ENCODE results near the gene PEX11G. TPM values are rescaled to one million over a fixed set of nuclear protein-coding genes. Genes with fewer than 3 reads are reported as not detected.
A peak's percentile ranks its signal among the peaks of the same experiment; 100 is the strongest.

PEX11G gene
- total and polyA plus RNA-seq, 9 of the 15 experiments (the other 6 are each of a cell fraction or from before 2014, with no cell fraction given), result 0.07 to 3.2 (median 0.70) TPM; not detected in 1

DNA sequence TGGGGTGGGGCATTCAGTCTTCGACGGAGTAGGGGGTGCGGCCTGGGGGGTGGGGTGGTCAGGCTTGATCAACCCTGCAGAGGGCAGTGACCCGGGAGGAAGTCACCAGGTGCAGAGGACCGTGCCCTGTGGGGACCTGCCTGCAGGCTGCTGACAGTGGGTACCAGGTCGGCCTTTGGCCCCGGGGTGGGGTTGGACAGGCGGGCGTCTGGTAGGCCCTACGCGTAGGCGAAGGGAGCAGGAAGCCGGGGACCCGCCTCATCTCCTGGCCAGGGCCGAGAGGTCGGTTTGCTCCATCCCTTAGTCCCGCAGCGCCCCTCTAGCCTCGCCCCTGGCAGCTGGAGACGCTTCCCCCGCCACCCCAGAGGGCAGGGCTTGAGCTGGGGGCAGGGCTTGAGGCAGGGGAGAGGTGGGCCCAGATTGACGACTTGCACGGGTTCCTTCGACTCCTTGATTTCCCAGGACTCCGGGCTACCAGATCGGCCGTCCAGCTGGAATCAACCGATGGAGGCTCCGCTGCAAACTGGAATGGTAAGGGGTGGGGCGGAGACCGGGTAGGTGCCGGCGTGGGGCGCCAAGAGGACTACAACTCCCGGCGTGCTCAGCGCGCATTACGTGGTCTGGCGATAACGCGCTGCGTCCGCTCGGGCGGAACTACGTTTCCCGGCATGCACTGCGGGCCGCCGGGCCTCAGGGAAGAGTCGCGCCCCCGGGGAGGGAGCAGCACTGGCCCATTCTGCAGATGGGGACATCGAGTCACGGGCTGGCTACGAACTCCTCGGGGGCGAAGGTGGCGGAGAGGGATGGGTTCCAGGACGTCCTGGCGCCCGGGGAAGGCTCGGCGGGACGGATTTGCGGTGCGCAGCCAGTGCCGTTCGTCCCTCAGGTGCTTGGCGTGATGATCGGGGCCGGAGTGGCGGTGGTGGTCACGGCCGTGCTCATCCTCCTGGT, 46.5 kb upstream of the PEX11G start, which contains the start of gene PNPLA6 (continued):
- TF ChIP-seq, protein P1, sequence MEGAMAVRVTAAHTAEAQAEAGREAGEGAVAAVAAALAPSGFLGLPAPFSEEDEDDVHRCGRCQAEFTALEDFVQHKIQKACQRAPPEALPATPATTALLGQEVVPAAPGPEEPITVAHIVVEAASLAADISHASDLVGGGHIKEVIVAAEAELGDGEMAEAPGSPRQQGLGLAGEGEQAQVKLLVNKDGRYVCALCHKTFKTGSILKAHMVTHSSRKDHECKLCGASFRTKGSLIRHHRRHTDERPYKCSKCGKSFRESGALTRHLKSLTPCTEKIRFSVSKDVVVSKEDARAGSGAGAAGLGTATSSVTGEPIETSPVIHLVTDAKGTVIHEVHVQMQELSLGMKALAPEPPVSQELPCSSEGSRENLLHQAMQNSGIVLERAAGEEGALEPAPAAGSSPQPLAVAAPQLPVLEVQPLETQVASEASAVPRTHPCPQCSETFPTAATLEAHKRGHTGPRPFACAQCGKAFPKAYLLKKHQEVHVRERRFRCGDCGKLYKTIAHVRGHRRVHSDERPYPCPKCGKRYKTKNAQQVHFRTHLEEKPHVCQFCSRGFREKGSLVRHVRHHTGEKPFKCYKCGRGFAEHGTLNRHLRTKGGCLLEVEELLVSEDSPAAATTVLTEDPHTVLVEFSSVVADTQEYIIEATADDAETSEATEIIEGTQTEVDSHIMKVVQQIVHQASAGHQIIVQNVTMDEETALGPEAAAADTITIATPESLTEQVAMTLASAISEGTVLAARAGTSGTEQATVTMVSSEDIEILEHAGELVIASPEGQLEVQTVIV (CRISPR knock-in tag; IDR thresholded peaks at IDR 0.05; ENCODE audit: borderline replicate concordance), result no peak
- no peak for TF ChIP-seq CLOCK (CRISPR knock-in tag; IDR thresholded peaks at IDR 0.05; ENCODE audit: borderline replicate concordance)
- TF ChIP-seq, protein P2, sequence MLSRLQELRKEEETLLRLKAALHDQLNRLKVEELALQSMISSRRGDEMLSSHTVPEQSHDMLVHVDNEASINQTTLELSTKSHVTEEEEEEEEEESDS (CRISPR knock-in tag; IDR thresholded peaks at IDR 0.05), result no peak
- TF ChIP-seq RBM14 (IDR thresholded peaks at IDR 0.05; ENCODE audit: borderline replicate concordance, insufficient read depth, low read depth, low read length), result no peak
- peak; percentile 83 for TF ChIP-seq CTBP1 (IDR thresholded peaks at IDR 0.05; ENCODE audit: borderline replicate concordance)
- no peak for TF ChIP-seq SRSF3 (IDR thresholded peaks at IDR 0.05; ENCODE audit: insufficient read depth, low read length)
- no peak for TF ChIP-seq HLTF (IDR thresholded peaks at IDR 0.05)
- peak; percentile 62 for TF ChIP-seq ETV1 (tag; conservative IDR thresholded peaks at IDR 0.05; ENCODE audit: low read depth)
- TF ChIP-seq NEUROD1 (IDR thresholded peaks at IDR 0.05; ENCODE audit: borderline replicate concordance, low read depth, low read length, partially characterized antibody), result no peak
- TF ChIP-seq, protein P3, sequence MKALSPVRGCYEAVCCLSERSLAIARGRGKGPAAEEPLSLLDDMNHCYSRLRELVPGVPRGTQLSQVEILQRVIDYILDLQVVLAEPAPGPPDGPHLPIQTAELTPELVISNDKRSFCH (CRISPR knock-in tag; IDR thresholded peaks at IDR 0.05), result no peak
- TF ChIP-seq, protein P3 (tag; IDR thresholded peaks at IDR 0.05), result peak; percentile 67; the same call in 1 of the 2 replicates
- no peak for TF ChIP-seq ZKSCAN8 (CRISPR knock-in tag; IDR thresholded peaks at IDR 0.05)
- TF ChIP-seq HIVEP1 (CRISPR knock-in tag; IDR thresholded peaks at IDR 0.05), result no peak
- no peak for TF ChIP-seq NCOR1 (IDR thresholded peaks at IDR 0.05)
- no peak for TF ChIP-seq MLX (CRISPR knock-in tag; conservative IDR thresholded peaks at IDR 0.05)
- TF ChIP-seq ZNF175 (CRISPR knock-in tag; IDR thresholded peaks at IDR 0.05; ENCODE audit: low read depth), result peak; percentile 44; the same call in 1 of the 2 replicates
- TF ChIP-seq ZNF707 (CRISPR knock-in tag; conservative IDR thresholded peaks at IDR 0.05), result no peak
- no peak; the same call in 1 of the 2 replicates for TF ChIP-seq ARID1B (IDR thresholded peaks at IDR 0.05)
- TF ChIP-seq TBL1XR1 (IDR thresholded peaks at IDR 0.05; ENCODE audit: low read length in 2 of 2), result peak; percentile 35 to 63; a peak in 3 of 4 replicates

Data from K562 (cell line).